Activated naive CD8-positive, alpha-beta T cell (primary cell): ENCODE results near the gene RSL24D1.

Experiments
- H3K27ac Mint-ChIP-seq: one replicate; pipeline ENCODE4 v1.8.0; 2021; ENCODE audit warnings: mixed read lengths
- H3K27me3 Mint-ChIP-seq: one replicate; pipeline ENCODE4 v1.8.0; 2021; ENCODE audit warnings: mixed read lengths
- H3K36me3 Mint-ChIP-seq: one replicate; pipeline ENCODE4 v1.8.0; 2021; ENCODE audit warnings: mixed read lengths
- H3K4me1 Mint-ChIP-seq: one replicate; pipeline ENCODE4 v1.8.0; 2021; ENCODE audit warnings: low read depth, mixed read lengths
- H3K4me3 Mint-ChIP-seq: one replicate; pipeline ENCODE4 v1.8.0; 2021; ENCODE audit warnings: mild to moderate bottlenecking, mixed read lengths
- H3K9me3 Mint-ChIP-seq: one replicate; pipeline ENCODE4 v1.8.0; 2021; ENCODE audit warnings: low read depth, mixed read lengths

RSL24D1 gene

DNA sequence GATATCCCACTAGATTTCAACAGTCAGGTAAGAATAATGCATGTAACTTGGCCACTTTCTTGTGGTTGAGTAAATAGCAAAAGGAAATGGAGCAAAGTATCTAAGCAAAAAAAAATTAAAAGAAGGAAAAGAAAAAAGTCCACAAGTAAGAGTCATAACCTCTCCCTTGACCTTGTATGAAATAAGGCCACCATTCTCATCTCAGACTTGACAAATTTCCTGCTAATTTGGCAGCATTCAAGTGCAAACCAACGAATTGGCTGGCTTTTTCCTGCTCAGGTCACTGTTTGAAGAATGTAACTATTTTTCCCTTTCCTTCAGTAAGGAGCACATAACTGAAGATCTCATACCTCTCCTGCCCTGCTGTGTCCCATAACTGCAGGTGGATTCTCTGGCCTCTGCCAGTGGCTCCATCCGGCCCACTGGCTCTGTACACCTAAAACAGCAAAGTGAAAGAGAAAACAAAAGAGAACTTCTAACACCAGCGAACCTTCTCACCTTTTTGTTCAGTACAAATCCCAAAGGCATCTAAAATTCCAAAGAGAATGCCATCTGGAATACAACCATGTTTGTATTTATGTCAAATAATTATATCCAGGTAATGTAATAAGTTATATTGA, 33.4 kb upstream of the RSL24D1 start:
- H3K4me3 Mint-ChIP-seq: no peak overlapping the region
- no peaks in the 10 kb centered on the region for H3K9me3 Mint-ChIP-seq
- peaks cover 15% of the 10 kb centered on the region for H3K4me1 Mint-ChIP-seq
- peak overlapping the region; percentile 50 for H3K27ac Mint-ChIP-seq
- no peaks in the 10 kb centered on the region for H3K27me3 Mint-ChIP-seq
- H3K36me3 Mint-ChIP-seq: peaks cover 13% of the 10 kb centered on the region

GRCh38 chr15:55226127-55226526, 29.4 kb upstream of the RSL24D1 start:
- Mint-ChIP-seq H3K9me3 (no peaks in the 10 kb centered on the region), H3K4me3 (no peak overlapping the region), H3K4me1 (peaks cover 51% of the 10 kb centered on the region), H3K27me3 (no peaks in the 10 kb centered on the region), H3K36me3 (peaks cover 6% of the 10 kb centered on the region), H3K27ac (no peak overlapping the region)

GRCh38 chr15:55224892-55225291, 28.2 kb upstream of the RSL24D1 start:
- Mint-ChIP-seq H3K4me1 (peaks cover 56% of the 10 kb centered on the region), H3K9me3 (no peaks in the 10 kb centered on the region)

GRCh38 chr15:55222588-55222987, 25.8 kb upstream of the RSL24D1 start:
- Mint-ChIP-seq H3K4me3 (peak overlapping the region; percentile 66), H3K27ac (peak overlapping the region; percentile 89), H3K4me1 (peaks cover 73% of the 10 kb centered on the region), H3K27me3 (no peaks in the 10 kb centered on the region), H3K9me3 (no peaks in the 10 kb centered on the region), H3K36me3 (peaks cover 14% of the 10 kb centered on the region)

More at GRCh38 chr15:55224892-55225291, 28.2 kb upstream of the RSL24D1 start:
- Mint-ChIP-seq H3K27ac (peak overlapping the region; percentile 72), H3K27me3 (no peaks in the 10 kb centered on the region), H3K4me3 (no peak overlapping the region), H3K36me3 (peaks cover 8% of the 10 kb centered on the region)

DNA sequence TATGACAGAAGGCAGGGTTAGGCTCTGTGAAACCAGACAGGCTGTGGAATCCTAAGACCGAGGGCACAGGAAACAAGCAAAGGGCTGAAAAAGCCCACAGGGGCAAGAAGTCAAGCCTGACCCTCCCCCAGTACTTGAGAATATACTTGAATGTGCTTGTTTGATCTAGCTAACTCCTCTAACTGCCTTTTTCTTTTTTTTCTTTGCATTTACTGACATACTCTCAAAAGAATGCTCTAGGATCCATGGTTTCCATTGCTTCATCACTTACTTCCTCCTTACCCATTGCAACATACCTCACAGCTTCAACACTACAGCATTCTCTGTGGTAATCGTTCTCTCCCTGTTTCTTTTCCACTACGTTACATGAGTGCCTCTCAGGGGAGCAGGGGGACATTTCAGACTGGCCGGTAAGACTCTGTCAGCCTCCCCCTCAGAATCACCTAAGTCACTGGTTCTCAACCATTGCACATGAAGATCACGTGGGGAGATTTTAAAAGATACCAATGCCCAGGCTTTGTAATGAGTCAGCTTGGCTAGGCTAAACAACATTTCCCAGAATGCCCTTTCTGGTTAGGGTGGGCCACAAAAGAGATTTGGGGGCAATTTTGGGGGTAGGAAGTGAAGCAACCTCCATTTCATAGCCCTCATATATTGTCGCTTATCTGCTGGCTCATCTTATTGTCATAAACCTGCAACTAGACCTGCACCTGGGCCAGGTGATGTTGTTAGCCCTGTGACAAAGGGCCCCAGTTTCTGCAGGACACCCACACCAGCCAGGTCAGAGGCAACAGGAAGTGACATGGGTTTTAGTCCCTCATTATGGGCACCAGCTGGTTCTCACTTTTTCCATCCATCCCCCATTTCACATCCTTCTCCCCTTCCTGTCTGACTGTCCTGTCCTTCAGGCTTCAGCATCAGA, 24.6 kb upstream of the RSL24D1 start:
- Mint-ChIP-seq H3K4me3 (peak overlapping the region; percentile 62), H3K4me1 (peaks cover 74% of the 10 kb centered on the region), H3K27me3 (no peaks in the 10 kb centered on the region), H3K36me3 (peaks cover 14% of the 10 kb centered on the region), H3K9me3 (no peaks in the 10 kb centered on the region), H3K27ac (peak overlapping the region; percentile 89)

DNA sequence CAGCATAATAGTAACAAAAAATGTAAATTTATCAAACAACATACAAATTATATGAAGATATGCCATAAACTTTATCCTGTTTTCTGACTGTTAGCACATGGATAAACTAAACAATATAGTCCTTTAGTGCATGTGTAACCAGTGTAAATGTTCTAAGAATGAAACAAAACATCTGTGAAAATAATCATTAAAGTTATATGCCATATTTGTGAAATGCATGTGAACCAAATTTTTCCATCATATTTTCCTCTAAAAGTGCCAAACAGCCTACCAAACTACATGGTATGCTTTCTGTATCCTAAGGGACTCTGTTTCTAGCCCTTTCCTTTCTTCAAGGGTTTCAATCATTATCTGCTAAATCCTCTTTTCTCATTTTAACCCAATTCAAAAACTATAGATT, 23.9 kb upstream of the RSL24D1 start:
- no peaks in the 10 kb centered on the region for H3K27me3 Mint-ChIP-seq
- peaks cover 72% of the 10 kb centered on the region for H3K4me1 Mint-ChIP-seq
- H3K27ac Mint-ChIP-seq: peak overlapping the region; percentile 89
- peaks cover 12% of the 10 kb centered on the region for H3K36me3 Mint-ChIP-seq
- no peaks in the 10 kb centered on the region for H3K9me3 Mint-ChIP-seq
- H3K4me3 Mint-ChIP-seq: peak overlapping the region; percentile 62

DNA sequence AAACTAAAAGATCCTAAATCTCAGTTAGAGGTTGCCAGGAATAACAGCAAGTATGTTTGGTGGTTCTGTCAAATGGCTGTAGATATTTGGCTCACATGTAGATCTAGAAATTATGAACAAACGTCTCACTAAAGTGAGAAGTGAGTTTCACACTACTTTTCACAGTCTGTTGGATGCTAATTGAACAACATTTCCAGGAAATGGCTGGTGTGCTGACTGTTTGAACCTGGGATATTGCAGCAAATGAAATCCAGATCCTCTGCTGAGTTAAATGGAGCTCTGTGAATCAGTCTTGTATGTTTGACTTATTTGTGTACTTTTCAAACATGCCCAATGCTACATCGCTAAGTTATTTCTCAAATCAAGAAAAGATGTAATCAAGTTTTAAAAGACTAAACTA, 21.3 kb upstream of the RSL24D1 start:
- H3K36me3 Mint-ChIP-seq: peaks cover 14% of the 10 kb centered on the region
- H3K27me3 Mint-ChIP-seq: no peaks in the 10 kb centered on the region

DNA sequence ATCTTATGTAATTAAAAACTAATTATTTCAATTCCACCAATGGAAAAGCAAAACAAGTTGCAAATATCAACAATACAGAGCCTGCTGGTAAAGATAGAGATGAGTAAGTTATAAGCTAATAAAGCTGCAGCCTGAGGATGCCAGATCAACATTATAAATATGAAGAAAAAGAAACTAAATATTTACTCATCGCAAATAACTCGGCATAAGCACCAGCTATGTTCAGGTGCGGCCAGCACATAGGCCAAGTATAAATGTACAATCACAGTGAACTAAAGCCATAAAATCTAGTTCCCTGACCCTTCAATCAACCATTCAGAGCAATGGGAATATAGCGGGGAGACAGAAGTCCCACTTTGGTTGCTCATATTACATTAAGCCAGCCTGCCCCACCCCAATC, 7.7 kb upstream of the RSL24D1 start:
- H3K4me1 Mint-ChIP-seq: no peaks in the 10 kb centered on the region
- H3K9me3 Mint-ChIP-seq: no peaks in the 10 kb centered on the region
- H3K36me3 Mint-ChIP-seq: peaks cover 8% of the 10 kb centered on the region
- no peak overlapping the region for H3K27ac Mint-ChIP-seq
- no peak overlapping the region for H3K4me3 Mint-ChIP-seq
- H3K27me3 Mint-ChIP-seq: no peaks in the 10 kb centered on the region

More for the DNA sequence above, 21.3 kb upstream of the RSL24D1 start:
- H3K9me3 Mint-ChIP-seq: no peaks in the 10 kb centered on the region
- H3K4me3 Mint-ChIP-seq: no peak overlapping the region
- H3K27ac Mint-ChIP-seq: no peak overlapping the region
- peaks cover 49% of the 10 kb centered on the region for H3K4me1 Mint-ChIP-seq

- H3K4me3 Mint-ChIP-seq: no peak overlapping the region
- peaks cover 8% of the 10 kb centered on the region for H3K36me3 Mint-ChIP-seq
- no peak overlapping the region for H3K27ac Mint-ChIP-seq
- H3K4me1 Mint-ChIP-seq: peaks cover 4% of the 10 kb centered on the region
- H3K9me3 Mint-ChIP-seq: no peaks in the 10 kb centered on the region
- no peaks in the 10 kb centered on the region for H3K27me3 Mint-ChIP-seq
These were observed 5.5 kb upstream of the RSL24D1 start for GRCh38 chr15:55202206-55202605.

DNA sequence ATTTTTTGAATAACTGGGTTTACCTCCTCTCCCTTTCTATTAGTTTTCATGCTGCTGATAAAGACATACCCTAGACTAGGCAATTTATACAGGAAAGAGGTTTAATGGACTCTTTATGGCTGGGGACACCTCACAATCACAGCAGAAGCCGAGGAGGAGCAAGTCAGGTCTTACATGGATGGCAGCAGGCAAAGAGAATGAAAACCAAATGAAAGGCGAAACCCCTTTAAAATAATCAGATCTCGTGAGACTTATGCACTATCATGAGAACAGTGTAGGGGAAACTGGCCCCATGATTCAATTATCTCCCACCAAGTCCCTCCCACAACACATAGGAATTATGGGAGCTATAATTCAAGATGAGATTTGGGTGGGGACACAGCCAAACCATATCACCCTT, 2.0 kb upstream of the RSL24D1 start:
- Mint-ChIP-seq H3K4me3 (peak overlapping the region; percentile 37), H3K27ac (peak overlapping the region; percentile 4)

GRCh38 chr15:55197719-55198118, 978 bp upstream of the RSL24D1 start:
- Mint-ChIP-seq H3K4me1 (peaks cover 11% of the 10 kb centered on the region), H3K27ac (no peak overlapping the region), H3K27me3 (no peaks in the 10 kb centered on the region), H3K4me3 (no peak overlapping the region), H3K9me3 (no peaks in the 10 kb centered on the region), H3K36me3 (peaks cover 6% of the 10 kb centered on the region)

More for the DNA sequence above, 2.0 kb upstream of the RSL24D1 start:
- Mint-ChIP-seq H3K9me3 (no peaks in the 10 kb centered on the region), H3K27me3 (no peaks in the 10 kb centered on the region), H3K4me1 (peaks cover 4% of the 10 kb centered on the region), H3K36me3 (peaks cover 6% of the 10 kb centered on the region)

GRCh38 chr15:55197362-55197705, 593 bp upstream of the RSL24D1 start:
- H3K4me3 Mint-ChIP-seq: no peak overlapping the region
- H3K27me3 Mint-ChIP-seq: no peaks in the 10 kb centered on the region
- H3K9me3 Mint-ChIP-seq: no peaks in the 10 kb centered on the region
- H3K27ac Mint-ChIP-seq: no peak overlapping the region
- H3K4me1 Mint-ChIP-seq: peaks cover 15% of the 10 kb centered on the region
- peaks cover 6% of the 10 kb centered on the region for H3K36me3 Mint-ChIP-seq

GRCh38 chr15:55195996-55196395, 745 bp downstream of the RSL24D1 start:
- H3K36me3 Mint-ChIP-seq: peaks cover 9% of the 10 kb centered on the region
- H3K27me3 Mint-ChIP-seq: no peaks in the 10 kb centered on the region
- H3K4me3 Mint-ChIP-seq: no peak overlapping the region
- H3K4me1 Mint-ChIP-seq: peaks cover 26% of the 10 kb centered on the region
- no peaks in the 10 kb centered on the region for H3K9me3 Mint-ChIP-seq
- no peak overlapping the region for H3K27ac Mint-ChIP-seq

- no peaks in the 10 kb centered on the region for H3K27me3 Mint-ChIP-seq
- H3K4me1 Mint-ChIP-seq: peaks cover 30% of the 10 kb centered on the region
- peak overlapping the region; percentile 72 for H3K27ac Mint-ChIP-seq
- no peak overlapping the region for H3K4me3 Mint-ChIP-seq
- H3K36me3 Mint-ChIP-seq: peaks cover 11% of the 10 kb centered on the region
- H3K9me3 Mint-ChIP-seq: no peaks in the 10 kb centered on the region
These were observed 2.5 kb downstream of the RSL24D1 start for GRCh38 chr15:55194256-55194655.

GRCh38 chr15:55186331-55186730, 10.4 kb downstream of the RSL24D1 start:
- H3K27ac Mint-ChIP-seq: no peak overlapping the region
- peaks cover 20% of the 10 kb centered on the region for H3K36me3 Mint-ChIP-seq
- peaks cover 41% of the 10 kb centered on the region for H3K4me1 Mint-ChIP-seq
- H3K27me3 Mint-ChIP-seq: no peaks in the 10 kb centered on the region
- no peak overlapping the region for H3K4me3 Mint-ChIP-seq
- no peaks in the 10 kb centered on the region for H3K9me3 Mint-ChIP-seq
